ENCODE measurements around the gene FGD5.

Gene FGD5

DNA sequence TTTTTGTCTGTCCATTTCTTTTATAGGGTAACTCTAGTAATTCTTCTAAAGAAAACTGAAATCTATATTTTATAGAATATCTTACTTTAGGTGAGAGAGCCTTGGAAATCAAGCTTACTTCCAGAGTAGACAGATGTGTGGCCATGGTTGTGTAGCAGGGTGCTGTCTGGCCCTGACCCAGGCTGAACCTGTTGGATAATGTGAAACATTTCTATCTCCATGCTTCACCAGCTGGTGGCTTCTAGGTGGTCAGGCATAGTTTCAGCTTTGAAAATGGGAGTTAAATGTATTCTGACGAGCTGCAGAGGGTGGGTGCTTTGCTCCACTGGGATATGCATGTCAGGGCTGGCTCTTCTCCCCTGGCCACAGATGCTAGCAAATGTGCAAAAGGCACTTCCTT, 107.8 kb downstream of the FGD5 start:
- DNase-seq (ENCODE audit: low read depth in 2 of 2), result no peak

DNA sequence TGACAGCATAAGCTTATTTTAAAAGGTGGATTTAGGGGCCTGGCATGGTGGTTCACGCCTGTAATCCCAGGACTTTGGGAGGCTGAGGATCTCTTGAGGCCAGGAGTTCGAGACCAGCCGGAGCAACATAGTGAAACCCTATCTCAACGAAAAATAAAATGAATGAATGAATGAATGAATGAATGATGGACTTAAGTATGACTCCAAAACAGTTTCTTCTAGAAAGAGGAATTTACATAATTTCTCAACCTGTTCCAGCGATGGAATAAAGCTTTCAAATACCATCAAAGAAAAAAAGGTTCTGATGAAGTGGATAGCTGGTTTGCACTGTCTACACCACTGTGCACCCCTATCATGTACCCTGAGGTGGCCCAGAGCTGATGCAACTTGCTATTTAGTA, 108.5 kb downstream of the FGD5 start:
- DNase-seq (ENCODE audit: low read depth in 2 of 2), result no peak

DNA sequence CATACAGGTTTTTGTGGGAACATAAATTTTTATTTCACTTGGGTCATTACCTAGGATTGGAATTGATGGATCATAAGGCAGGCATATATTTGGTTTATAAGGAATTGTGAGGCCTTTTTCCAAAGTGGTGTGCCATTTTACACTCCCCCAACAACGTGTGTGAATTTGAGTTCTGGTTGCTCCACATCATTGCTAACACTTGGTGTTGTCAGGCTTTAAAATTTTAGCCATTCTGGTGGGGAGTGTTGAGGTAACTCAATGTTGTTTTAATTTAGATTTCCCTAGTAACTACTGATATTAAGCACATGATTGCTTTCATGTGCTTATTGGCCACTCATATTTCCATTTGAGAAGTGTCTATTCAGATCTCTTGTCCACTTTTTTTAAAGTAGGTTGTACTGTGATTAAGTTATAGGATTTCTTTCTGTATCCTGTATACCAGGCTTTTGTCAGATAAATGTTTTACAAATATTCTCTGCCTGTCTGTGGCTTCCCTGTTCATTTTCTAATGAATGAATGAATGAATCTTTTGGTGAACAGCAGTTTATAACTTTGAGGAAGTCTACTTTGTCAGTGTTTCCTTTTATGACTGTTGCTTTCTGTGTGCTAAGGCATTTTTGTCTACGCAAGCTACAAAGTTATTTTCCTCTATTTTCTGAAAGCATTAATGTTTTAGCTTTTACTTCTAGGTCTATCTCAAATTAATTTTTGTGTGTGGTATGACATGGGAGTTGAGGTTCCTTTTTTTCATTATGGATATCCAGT, 110.7 kb downstream of the FGD5 start:
- no peak for DNase-seq (ENCODE audit: low read depth in 2 of 2)

DNA sequence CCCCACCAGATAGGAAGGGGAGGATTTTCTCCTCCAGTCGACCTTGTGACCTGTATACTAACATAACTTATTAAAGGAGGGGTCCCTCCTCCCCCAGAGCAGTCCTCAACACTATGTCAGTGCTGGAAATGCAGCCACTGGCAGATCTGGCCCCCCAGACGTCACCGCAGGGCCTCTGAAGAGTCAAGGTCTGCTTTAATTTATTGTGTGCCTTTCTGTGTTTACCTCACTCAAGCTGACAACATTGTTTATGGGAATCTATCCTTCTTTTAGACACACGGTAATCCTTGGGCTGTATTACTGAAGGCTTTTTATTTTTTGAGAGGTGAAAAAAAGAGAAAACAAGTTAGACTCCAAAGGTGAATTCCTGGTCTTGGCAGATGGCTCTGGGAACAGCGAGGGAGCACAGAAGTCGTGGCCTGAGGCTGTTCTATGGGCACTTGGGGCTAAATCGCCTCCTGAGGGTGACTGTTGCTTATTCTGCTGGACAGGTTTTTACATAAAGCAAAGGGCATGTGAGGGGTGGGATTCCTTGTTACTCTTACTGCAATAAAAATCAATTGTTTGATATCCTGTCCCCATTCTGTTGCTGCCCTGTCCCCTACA, 115.2 kb downstream of the FGD5 start:
- no peak for DNase-seq (ENCODE audit: low read depth in 2 of 2)

DNA sequence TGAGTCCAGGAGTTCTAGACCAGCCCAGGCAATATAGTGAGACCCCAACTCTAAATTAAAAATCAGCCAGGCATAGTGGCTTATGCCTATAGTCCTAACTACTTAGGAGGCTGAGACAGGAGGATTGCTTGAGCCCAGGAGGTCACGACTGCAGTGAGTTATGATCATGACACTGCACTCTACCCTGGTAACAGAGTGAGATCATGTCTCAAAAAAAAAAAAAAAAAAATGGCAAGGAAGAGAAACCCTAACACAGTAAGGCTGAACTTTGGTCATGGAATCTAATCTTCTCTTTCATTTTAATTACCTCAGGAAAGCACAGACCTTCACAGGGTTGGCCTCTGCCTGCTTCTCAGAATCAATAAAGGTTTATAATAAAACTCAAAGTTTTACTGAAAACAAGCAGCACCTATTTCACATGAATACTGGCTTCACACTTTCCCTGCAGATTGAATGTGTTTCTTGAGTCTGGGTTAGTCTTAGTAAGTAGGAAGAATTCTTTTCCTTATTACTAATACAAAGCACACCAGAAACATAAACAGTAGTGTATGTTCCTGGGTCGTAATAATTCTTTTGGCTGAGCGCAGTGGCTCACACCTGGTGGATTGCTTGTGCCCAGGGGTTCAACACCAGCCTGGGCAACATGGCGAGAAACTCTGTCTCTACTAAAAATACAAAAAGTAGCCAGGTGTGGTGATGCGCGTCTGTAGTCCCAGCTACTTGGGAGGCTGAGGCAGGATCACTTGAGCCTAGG, 117.0 kb downstream of the FGD5 start:
- no peak for DNase-seq (ENCODE audit: low read depth in 2 of 2)

DNA sequence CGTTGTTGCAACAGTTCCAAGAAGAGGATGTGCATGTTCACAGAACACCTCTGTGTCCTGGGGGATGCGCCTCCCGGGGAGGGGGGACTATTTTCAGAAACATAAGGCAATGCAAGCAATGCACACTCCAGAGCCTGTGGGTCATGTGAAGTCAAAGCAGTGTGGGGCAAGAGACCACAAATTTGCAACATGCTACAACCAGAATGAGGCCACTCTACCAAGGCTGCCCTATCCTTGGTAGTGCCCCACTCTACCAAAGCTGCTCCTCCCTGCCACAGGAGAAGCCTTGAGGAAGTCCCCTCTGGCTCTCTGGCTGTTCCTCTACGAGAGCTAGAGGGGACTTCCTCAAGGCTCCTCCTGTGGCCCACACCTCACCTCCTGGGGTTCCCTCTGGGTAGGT, 120.2 kb downstream of the FGD5 start:
- no peak for DNase-seq (ENCODE audit: low read depth in 2 of 2)

DNA sequence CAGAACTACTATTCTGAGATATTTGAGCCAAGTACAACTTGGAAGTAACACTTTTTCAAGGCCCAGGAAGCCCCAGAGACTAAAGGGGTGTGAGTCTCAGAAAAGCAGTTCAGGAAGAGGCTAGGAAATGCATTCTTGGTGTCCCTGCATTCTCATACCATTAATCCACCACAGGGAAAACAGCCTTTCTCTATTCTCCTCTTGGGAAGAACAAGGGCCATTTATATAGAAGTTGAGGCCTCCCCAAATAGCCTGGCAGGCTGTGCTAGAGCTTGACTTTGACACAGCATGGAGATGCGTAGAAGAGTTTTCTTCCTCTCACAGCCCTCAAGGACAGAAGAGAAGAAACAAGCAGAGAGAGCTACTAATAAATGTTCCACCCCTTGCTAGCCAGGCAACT, 123.1 kb downstream of the FGD5 start:
- DNase-seq (ENCODE audit: low read depth in 2 of 2), result no peak

DNA sequence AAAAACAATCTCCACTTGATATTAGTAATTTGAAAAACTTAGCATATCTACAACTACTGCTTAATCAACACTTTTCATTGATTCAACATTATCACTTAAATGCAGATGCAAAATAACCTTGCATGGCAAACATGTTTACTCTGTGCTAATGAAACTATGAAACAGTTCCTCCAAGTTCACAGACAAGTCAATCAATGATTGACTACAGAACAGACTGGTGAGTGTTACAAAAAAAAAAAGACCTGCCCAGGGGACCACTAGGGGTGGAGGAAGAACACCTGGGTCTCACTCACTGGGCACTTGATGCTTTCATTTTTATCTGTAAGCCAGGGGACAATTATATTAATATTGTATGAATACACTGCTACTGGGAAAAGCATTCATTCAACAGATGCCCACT, 124.3 kb downstream of the FGD5 start:
- no peak for DNase-seq (ENCODE audit: low read depth in 2 of 2)

DNA sequence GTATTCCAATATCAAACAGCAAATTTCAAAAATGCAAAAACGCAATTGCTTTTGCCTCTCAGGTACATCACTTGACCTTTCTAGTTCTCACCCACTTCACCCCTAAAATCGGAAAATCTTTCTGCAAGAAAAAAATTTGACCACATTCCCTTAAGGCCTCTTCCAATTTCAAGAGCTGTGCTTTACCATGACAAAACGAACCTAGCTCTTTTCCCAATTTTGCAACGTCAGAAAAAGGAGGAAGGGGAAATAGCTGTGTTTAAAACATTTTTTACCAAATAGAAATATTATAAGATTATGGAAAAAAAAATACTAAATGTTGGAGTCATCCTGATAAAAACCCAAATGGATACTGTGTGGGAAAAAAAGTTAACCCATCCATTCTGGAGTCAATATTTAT, 127.5 kb downstream of the FGD5 start:
- DNase-seq (ENCODE audit: low read depth in 2 of 2), result no peak

DNA sequence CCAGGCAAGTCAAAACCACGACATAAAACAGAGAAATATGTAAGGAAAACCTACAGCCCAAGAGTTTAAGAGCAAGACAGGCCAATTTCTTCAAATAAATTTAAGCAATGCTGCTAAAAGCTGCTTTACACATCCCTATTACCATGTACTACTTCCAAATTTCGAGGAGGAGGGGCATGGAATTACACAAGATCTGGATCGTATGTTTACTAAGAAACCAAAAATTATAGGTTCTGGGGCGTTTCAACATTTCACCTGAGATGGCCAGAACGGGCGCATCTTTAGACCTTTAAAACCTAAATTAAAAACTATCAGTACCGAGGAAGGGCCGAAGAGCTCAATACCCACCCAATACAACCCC, 128.0 kb downstream of the FGD5 start:
- DNase-seq (ENCODE audit: low read depth in 2 of 2), result no peak

DNA sequence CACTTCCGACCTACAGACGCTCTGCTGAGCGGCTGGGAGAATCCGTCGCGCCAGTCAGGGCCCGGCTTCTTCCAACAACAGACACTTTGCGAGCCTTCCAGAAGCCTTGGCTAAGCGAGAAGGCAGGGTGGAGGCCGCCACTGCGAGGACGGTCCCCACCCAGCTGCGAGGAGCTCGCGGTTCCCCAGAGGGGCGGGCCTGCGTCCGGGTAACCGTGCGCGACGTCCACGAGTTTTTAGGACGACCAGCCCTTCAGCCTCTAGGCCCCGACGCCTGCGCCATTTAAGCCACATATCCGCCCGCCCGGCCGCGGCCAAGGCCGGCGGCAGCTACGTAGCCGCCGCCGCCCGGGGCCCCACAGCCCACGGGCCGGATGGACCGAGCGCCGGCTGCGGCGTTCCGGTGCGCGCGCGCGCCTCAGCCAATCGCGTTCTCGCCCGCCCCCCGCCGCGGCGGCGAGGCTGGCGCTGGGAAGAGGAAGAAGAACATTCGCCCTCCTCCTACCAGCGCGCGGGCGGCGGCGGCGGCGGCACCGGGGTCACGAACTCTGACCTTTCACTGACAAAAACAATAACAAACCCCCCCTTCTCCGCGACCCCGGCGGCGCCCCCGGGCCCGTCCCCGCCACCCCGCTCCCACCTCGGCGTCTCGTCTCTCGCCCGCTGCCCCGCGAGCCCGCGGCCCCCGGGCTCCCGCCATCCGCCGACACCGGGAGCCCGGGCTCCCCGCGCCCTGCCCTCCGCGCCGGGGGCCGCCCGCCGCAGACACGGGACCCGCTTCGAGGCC, 128.5 kb downstream of the FGD5 start, which contains the start of gene NR2C2:
Gene NR2C2, plus strand, starts transcription at position 484 of the 786 bp plus-strand sequence. CDS start 56,332 bp downstream, outside the sequence.
- peak; percentile 42 to 47 for DNase-seq (ENCODE audit: low read depth in 2 of 2)

DNA sequence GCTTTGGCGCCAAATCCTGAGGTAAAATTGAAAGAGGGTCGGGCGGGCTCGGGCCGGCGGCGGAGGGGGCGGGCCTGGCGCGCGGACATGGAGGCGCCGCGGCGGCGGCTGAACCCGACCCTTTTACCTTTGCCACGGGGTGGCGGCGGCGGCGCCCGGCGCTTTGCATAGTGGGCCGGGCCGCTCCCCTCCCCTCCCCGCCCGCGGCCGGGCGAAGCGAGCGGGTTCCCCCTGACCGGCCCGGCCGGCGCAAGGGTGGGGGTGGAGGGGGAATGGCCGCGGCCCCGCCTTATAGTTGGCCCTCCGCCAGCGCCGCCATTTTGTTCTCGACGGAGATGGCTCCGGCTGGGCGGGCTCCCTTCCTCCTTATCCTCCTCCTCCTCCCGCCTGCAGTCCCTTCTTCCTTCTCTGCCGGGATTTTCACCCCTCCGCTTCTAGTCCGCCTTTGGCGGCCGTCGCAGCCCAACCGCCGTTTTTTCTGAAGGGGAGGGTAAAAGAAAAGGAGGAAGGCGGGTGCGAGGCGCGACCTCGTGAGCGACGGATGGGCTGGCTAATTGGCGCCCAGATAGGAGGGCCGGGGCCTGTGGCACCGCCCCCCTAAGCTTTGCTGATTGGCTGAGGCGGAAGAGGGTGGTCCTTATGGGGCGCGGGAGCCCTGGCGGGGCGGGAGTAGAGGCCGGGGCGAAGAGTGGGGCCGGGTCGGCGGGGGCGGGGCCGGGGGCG, 129.3 kb downstream of the FGD5 start:
- peak; percentile 90 to 92 for DNase-seq (ENCODE audit: low read depth in 2 of 2)

DNA sequence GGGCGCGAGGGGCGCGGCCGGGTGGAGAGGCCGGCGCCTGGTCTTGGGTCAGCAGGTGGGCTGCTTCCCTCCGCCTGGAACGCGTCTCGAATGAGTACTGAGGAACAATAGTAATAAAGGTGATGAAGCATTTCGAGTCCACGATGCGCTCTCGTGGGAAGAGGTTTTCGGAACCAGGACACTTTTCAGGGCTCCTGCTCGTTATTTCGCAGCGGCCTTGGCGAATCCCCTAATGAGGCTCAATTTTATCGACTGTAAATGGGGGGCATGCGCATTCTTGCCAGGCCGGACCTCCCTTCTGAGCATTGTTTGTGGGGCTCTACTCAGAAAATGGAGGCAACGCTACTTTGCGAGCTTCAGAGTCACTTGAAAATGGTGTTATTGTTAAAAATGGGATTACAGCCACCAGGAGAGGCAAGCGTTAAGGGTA, 129.9 kb downstream of the FGD5 start:
- DNase-seq (ENCODE audit: low read depth in 2 of 2), result no peak

DNA sequence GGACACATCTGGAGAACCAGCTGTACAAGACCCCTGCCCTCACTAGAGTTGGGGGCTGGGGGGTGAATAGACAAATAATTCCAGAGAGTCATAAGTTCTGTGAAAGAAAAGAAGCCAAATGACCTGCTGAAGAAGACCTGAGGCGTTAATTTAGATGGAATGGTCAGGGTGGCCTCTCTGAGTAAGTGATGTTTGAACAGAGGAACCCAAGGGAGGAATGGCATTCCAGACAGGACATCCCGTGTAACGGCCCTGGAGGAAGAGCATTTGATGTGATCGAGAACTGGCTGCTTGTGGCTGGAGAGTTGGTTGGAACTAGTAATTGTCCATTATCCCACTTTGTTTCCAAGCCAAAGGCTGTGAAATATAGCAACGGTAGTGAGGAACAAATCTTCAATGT, 130.4 kb downstream of the FGD5 start:
- no peak for DNase-seq (ENCODE audit: low read depth in 2 of 2)

DNA sequence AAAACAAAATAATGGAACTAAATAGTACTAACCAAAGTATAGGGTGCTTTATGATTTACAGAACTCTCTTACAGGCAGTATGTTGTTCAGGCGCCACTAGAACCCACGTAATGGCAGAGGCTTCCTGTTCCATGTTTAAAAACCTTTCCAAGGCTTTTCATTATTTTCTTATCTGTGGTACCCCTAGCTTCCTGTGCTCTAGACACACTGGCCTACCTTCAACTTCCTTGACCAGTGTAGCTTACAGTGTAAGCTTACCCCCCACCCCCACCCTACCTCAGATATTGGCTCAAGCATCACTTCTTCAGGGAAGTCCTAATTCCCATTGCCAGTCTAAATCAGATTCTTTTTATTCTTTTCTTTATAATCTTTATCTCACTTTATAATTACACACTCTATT, 131.5 kb downstream of the FGD5 start:
- no peak for DNase-seq (ENCODE audit: low read depth in 2 of 2)

DNA sequence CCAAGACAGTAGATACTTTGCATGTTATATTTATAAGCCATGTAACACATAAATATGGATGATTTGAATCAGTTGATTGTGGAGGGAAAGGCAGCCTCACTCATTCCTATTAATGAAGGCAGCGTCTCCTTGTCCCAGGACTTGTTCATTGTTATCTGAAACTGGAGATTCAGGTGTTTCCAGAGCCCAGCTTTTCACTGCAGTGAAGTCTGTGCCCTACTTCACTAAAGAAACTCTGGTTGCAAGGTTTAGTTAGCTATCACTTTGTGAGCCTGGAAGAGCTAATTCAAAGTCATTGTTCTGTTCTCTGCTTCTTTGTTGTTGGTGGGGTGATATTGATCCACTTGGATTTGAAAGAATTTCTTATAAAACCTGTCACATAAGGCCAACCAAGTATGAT, 138.4 kb downstream of the FGD5 start:
- no peak for DNase-seq (ENCODE audit: low read depth in 2 of 2)

DNA sequence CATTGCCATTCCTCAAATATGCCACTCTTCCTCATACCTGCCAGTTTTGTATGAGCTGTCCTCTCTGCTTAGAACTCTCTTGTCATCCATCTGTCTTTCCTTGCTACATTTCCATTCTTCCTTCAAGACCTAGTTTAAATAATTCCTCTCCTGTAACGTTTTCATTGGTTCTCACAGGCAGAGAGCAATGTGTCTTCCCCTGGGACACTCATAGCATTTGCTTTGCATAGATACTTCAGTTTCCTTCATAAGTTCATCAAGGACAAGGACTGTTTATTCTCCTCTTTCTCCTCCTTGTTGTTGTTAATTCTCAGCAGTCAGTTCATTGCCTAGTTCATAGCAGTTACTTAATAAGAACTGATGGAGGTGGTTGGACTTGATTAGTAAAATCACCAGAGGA, 139.2 kb downstream of the FGD5 start:
- DNase-seq (ENCODE audit: low read depth in 2 of 2), result no peak

DNA sequence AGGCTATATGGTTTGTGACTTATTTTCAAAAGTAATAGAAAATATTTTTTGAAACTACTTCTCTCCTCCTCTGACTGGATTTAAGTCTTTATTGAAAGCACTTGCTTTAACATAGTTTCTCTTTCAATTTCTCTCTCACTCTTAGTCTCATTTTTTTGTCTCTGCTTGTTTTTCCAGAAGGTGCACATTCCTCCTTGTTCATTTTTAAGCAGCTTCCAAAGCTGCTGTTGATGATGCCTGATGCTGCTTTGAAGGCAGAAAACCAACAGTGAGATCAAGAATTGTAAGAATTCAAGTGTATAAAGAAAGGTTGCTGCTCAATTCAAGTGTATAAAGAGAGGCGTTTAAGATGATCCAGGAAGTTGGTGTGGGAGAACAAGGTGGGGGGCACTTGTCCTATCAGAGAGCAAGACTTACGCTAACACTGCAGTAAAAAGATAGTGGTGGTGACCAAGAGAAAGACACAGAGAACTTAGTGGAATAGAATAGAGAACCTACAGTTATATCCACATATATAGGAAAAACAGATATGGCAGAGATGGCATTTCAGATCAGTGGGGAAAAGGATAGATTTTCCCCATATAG, 140.7 kb downstream of the FGD5 start:
- DNase-seq (ENCODE audit: low read depth in 2 of 2), result no peak

DNA sequence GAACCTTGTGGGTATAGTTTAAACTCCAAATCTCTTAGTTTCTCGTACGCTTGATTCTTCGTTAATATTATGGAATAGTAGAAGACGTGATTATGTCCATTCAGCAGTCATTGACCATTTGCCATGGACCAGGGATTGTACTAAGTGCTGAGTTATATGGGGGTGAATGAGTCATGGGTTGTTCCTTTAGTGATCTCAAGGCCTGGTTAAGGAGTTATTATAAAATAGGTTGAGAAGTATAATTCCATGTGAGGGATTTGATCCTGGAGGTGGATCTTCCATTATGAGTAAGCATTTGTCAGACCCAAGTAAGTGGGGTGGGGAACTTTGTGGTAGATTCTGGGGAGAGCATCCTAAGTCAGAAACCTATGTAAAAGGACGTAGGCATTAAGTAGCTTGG, 144.0 kb downstream of the FGD5 start:
- DNase-seq (ENCODE audit: low read depth in 2 of 2), result no peak

DNA sequence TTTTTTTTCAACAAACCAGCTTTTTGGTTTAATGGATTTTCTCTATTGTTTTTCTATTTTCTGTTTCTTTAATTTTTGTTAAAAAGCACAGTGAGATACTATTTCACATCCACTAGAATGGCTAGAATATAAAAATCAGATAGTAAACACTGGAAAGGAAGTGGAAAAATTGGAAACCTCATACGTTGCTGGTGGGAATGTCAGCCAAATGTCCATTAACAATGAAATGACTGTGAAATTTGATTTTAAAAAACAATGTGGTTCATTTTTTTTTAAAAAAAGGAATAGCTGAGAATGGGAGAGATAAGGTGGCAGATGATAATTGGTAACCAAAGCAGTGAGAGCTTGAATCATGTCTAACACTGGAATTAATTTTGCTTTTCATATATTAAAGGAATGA, 148.5 kb downstream of the FGD5 start:
- DNase-seq (ENCODE audit: low read depth in 2 of 2), result no peak

DNA sequence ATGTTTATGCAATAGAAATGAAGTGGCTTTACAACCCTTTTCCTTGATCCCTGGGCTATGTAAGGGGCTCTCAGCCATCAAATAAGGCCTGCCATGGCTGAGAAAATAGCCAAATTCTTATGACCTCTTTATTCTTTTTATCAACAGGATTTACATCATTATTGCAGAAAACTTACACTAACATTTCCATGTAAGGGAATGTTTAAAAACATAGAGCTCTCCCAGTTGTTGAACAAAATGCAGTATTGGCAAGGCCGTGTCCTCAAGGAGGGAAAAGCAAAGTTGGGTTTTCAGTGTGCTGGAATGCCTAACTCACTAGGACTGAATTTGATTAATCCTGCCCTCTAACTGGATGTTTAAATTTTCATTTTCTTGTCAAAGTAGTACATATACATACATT, 150.9 kb downstream of the FGD5 start:
- no peak for DNase-seq (ENCODE audit: low read depth in 2 of 2)

All from fibroblast of skin of left biceps (primary cell).